IMR-90 (cell line): Measurements from ENCODE around the gene AGAP1. TPM values are rescaled to one million over a fixed set of nuclear protein-coding genes. Genes with fewer than 3 reads are reported as not detected.

Experiments used
- ATAC-seq: fragments of 200-7000 bp; cut with Tn5 transposase; 2 replicates; pipeline ENCODE4 v1.9.1; 2020; ENCODE audit warnings: low read depth, mild to moderate bottlenecking, moderate library complexity
- BruUV-seq: library from RNA; stranded (reverse); fragments of 400-500 nt; replicated peaks from 2 replicates; lab custom pipeline; 2021; lab: Mats Ljungman, UMichigan
- CTCF ChIA-PET: fragments of 300-600 bp; formaldehyde crosslinking; extraction: SDS; loops from one replicate; lab custom pipeline; 2021; ENCODE audit warnings: antibody characterized with exemption; lab: Yijun Ruan, JAX
- POLR2A ChIA-PET: fragments of 300-600 bp; sonication (Branson Sonifier 250); formaldehyde crosslinking; loops from one replicate; lab custom pipeline; 2022; ENCODE audit warnings: antibody characterized with exemption; ENCODE audit not compliant: unreplicated experiment; lab: Charles Lee
- DNase-seq: peaks from one replicate; pipeline ENCODE4 v3.0.0; 2013
- H2AFZ ChIP-seq: replicated peaks from 2 replicates; pipeline ENCODE3; 2013; ENCODE audit warnings: low read length, mild to moderate bottlenecking; ENCODE audit not compliant: poor library complexity
- H2AK5ac ChIP-seq: 2 replicates; pipeline ENCODE4 v1.6.1; 2013; ENCODE audit warnings: low read depth, low read length, inconsistent platforms
- H2AK9ac ChIP-seq: replicated peaks from 2 replicates; pipeline ENCODE3; 2013; ENCODE audit warnings: mild to moderate bottlenecking, low read depth, low read length, moderate library complexity; ENCODE audit not compliant: poor library complexity
- H2BK120ac ChIP-seq: 2 replicates; pipeline ENCODE4 v1.6.1; 2013; ENCODE audit warnings: low read depth, low read length, inconsistent platforms
- H2BK15ac ChIP-seq: 3 replicates; pipeline ENCODE4 v1.6.1; 2013; ENCODE audit warnings: low read depth, low read length, inconsistent platforms
- H2BK20ac ChIP-seq: 2 replicates; pipeline ENCODE4 v1.6.1; 2013; ENCODE audit warnings: low read depth, mild to moderate bottlenecking, inconsistent platforms, low read length, moderate library complexity
- H2BK5ac ChIP-seq: 2 replicates; pipeline ENCODE4 v1.6.1; 2013; ENCODE audit warnings: mild to moderate bottlenecking, low read depth, low read length, inconsistent platforms; ENCODE audit not compliant: poor library complexity, severe bottlenecking
- H3K14ac ChIP-seq: replicated peaks from 2 replicates; pipeline ENCODE4 v1.6.1; 2013; ENCODE audit warnings: low read depth, low read length, inconsistent platforms
- H3K18ac ChIP-seq: 2 replicates; pipeline ENCODE4 v1.6.1; 2013; ENCODE audit warnings: low read depth, low read length, control low read depth
- H3K23ac ChIP-seq: 2 replicates; pipeline ENCODE4 v1.6.1; 2013; ENCODE audit warnings: low read depth, low read length, inconsistent platforms
- H3K27ac ChIP-seq: 2 replicates; pipeline ENCODE4 v1.5.1; 2013; ENCODE audit warnings: mild to moderate bottlenecking, control low read depth, low read length; ENCODE audit not compliant: insufficient read depth
- H3K27me3 ChIP-seq: 2 replicates; pipeline ENCODE4 v1.6.1; 2013; ENCODE audit warnings: low read length; ENCODE audit not compliant: control insufficient read depth, insufficient read depth
- H3K36me3 ChIP-seq: 2 replicates; pipeline ENCODE4 v1.6.1; 2013; ENCODE audit warnings: low read length, mixed read lengths; ENCODE audit not compliant: control insufficient read depth, insufficient read depth
- H3K4ac ChIP-seq: 2 replicates; pipeline ENCODE4 v1.6.1; 2013; ENCODE audit warnings: low read depth, low read length, inconsistent platforms
- H3K4me1 ChIP-seq: 2 replicates; pipeline ENCODE4 v1.6.1; 2013; ENCODE audit warnings: low read length, mixed read lengths; ENCODE audit not compliant: control insufficient read depth, insufficient read depth
- H3K4me2 ChIP-seq: 2 replicates; pipeline ENCODE4 v1.6.1; 2013; ENCODE audit warnings: low read depth, mild to moderate bottlenecking, control low read depth, low read length, moderate library complexity
- H3K4me3 ChIP-seq: 2 replicates; pipeline ENCODE4 v1.5.1; 2013; ENCODE audit warnings: low read depth, mild to moderate bottlenecking, control low read depth, low read length, moderate library complexity; ENCODE audit not compliant: insufficient read depth
- H3K56ac ChIP-seq: 2 replicates; pipeline ENCODE4 v1.6.1; 2013; ENCODE audit warnings: low read length, inconsistent platforms; ENCODE audit not compliant: insufficient read depth; ENCODE audit errors: extremely low read depth
- H3K79me1 ChIP-seq, 2 experiments: 2 replicates each; pipeline ENCODE4 v1.6.1; 2013; ENCODE audit warnings: low read length in 2 of 2, inconsistent platforms in 1 of 2, low read depth in 1 of 2
- H3K9ac ChIP-seq: 2 replicates; pipeline ENCODE4 v1.6.1; 2013; ENCODE audit warnings: low read depth, low read length, control low read depth
- H3K9me1 ChIP-seq: 2 replicates; pipeline ENCODE4 v1.6.1; 2013; ENCODE audit warnings: low read length, inconsistent platforms; ENCODE audit not compliant: insufficient read depth
- H3K9me3 ChIP-seq: 2 replicates; pipeline ENCODE4 v1.6.1; 2013; ENCODE audit warnings: low read length; ENCODE audit not compliant: control insufficient read depth, insufficient read depth
- H4K20me1 ChIP-seq: 2 replicates; pipeline ENCODE4 v1.6.1; 2013; ENCODE audit warnings: low read length, inconsistent platforms; ENCODE audit not compliant: insufficient read depth
- H4K5ac ChIP-seq: 2 replicates; pipeline ENCODE4 v1.6.1; 2013; ENCODE audit warnings: mild to moderate bottlenecking, low read depth, low read length, control low read depth
- H4K8ac ChIP-seq, 2 experiments: 2 replicates each; pipeline ENCODE4 v1.6.1; 2013; ENCODE audit warnings: low read depth in 2 of 2, low read length in 2 of 2, control low read depth in 1 of 2, inconsistent platforms in 1 of 2
- H4K91ac ChIP-seq: 2 replicates; pipeline ENCODE4 v1.6.1; 2013; ENCODE audit warnings: low read depth, low read length, inconsistent platforms; ENCODE audit not compliant: insufficient read depth
- BHLHE40 ChIP-seq: fragments of 150-350 bp; IDR thresholded peaks from 2 replicates; pipeline ENCODE4 v1.6.1; 2016; ENCODE audit warnings: mild to moderate bottlenecking, low read depth, low read length
- CEBPB ChIP-seq: IDR thresholded peaks from 2 replicates; pipeline ENCODE4 v1.6.1; 2012; ENCODE audit warnings: low read depth, low read length, improper control_type of control experiment
- FOS ChIP-seq: fragments of 150-350 bp; IDR thresholded peaks from 2 replicates; pipeline ENCODE4 v1.6.1; 2016; ENCODE audit warnings: low read depth, low read length
- MAZ ChIP-seq: IDR thresholded peaks from 2 replicates; pipeline ENCODE4 v1.6.1; 2012; ENCODE audit warnings: low read depth, mild to moderate bottlenecking, low read length, improper control_type of control experiment, moderate library complexity, borderline replicate concordance
- WGBS, 2 experiments: methylation state at CpG; one replicate each; pipeline versions ENCODE4 v1.1.5 to v1.1.7; 2013; ENCODE audit warnings: missing lambda C conversion rate in 2 of 2; ENCODE audit not compliant: insufficient read length in 1 of 2; ENCODE audit errors: extremely low coverage in 2 of 2; 5-methylcytosine and 5-hydroxymethylcytosine counted together
- dilution Hi-C: fragments of 300-500 bp; cut with HindIII; formaldehyde crosslinking; loops from one replicate; pipeline ENCODE4 v1.14.3; 2018; ENCODE audit warnings: low sequenced_read_pairs; ENCODE audit not compliant: unreplicated experiment
- in situ Hi-C: fragments of 300-500 bp; cut with MboI; formaldehyde crosslinking; loops from 3 replicates; pipeline ENCODE4 v1.14.3; 2019; ENCODE audit warnings: low sequenced_read_pairs, inconsistent platforms, mixed read lengths
- intact Hi-C: fragments of 100-400 bp; cut with micrococcal nuclease; formaldehyde crosslinking; loops from 2 replicates; pipeline ENCODE4 v1.10.0; 2022
- polyA plus RNA-seq, 3 experiments: library from polyadenylated mRNA; depleted of rRNA; stranded (reverse); fragments of >200 nt; gene quantifications; 2 replicates each; pipeline ENCODE4 v1.2.3, GENCODE V29; 2012; ENCODE audit warnings: low replicate concordance in 1 of 3
- total RNA-seq: library from RNA; depleted of rRNA; stranded (reverse); fragments of >200 nt; gene quantifications from 2 replicates; pipeline ENCODE4 v1.2.3, GENCODE V29; 2012

The AGAP1 gene
- total and polyA plus RNA-seq, 2 of the 4 experiments (the other 2 are of a cell fraction), result 15.1 to 16.4 TPM

- no peak for TF ChIP-seq MAZ
These were observed 372.5 kb downstream of the AGAP1 start (continued) for GRCh38 chr2:235866373-235866772.

- WGBS, 2 experiments, result 47% methylated on average over 11 of the region's 16 CpGs; no CpG with 5 or more reads in 1 of the 2 experiments
- H2BK120ac ChIP-seq, result no peak overlapping the region
- H2AK5ac ChIP-seq, result no peak overlapping the region
- no peak overlapping the region for H3K18ac ChIP-seq
- BruUV-seq, result no TSS peak
- H3K36me3 ChIP-seq, result 0 out of 2 replicates have a peak, but pooled peaks cover 1% of the 10 kb centered on the region
- H3K4me3 ChIP-seq, result no peak overlapping the region
- H4K5ac ChIP-seq, result no peak overlapping the region
- no peaks in the 10 kb centered on the region for H3K27me3 ChIP-seq
- ChIA-PET POLR2A (no interaction called here), CTCF (interaction anchor here (0.7 kb wide), 1 partner anchor 179 kb away, joined by 4 read pairs; no protein-coding TSS in a partner anchor)
- H3K9me1 ChIP-seq, result no peaks in the 10 kb centered on the region; the same call in 1 of the 2 replicates
- peaks cover 0 to 3% of the 10 kb centered on the region in 2 experiments; a peak in 2 of 4 replicates for H3K79me1 ChIP-seq
- H2BK20ac ChIP-seq, result no peak overlapping the region
- TF ChIP-seq FOS (no peak), CEBPB (peak; percentile 91), BHLHE40 (peak; percentile 82)
- no peak overlapping the region for H3K27ac ChIP-seq
- no peak overlapping the region for H3K9ac ChIP-seq
- ATAC-seq, result no peak; the same call in 1 of the 2 replicates
- H3K56ac ChIP-seq, result no peak overlapping the region
- H3K14ac ChIP-seq, result no peak overlapping the region
- no peaks in the 10 kb centered on the region; the same call in 1 of the 2 replicates for H3K4me1 ChIP-seq
- intact Hi-C loops (no loop called here), dilution Hi-C loops (no loop called here), in situ Hi-C loops (no loop called here)
- H2AFZ ChIP-seq, result no peak overlapping the region
- H3K9me3 ChIP-seq, result peaks cover 12% of the 10 kb centered on the region
- H4K20me1 ChIP-seq, result peaks cover 4% of the 10 kb centered on the region; the same call in 1 of the 2 replicates
- H2BK5ac ChIP-seq, result no peak overlapping the region
- H4K91ac ChIP-seq, result no peak overlapping the region
- no peak overlapping the region for H3K4ac ChIP-seq
- H3K23ac ChIP-seq, result no peak overlapping the region
- no peak overlapping the region for H4K8ac ChIP-seq
- no peak overlapping the region for H3K4me2 ChIP-seq
- no peak overlapping the region for H2BK15ac ChIP-seq
- H2AK9ac ChIP-seq, result no peak overlapping the region
- DNase-seq, result peak; percentile 13
These were observed 374.4 kb downstream of the AGAP1 start for GRCh38 chr2:235868224-235868623.
